Neural progenitor cell (in vitro differentiated cells): ENCODE results near the gene AGRP. TPM values are rescaled to one million over a fixed set of nuclear protein-coding genes. Genes with fewer than 3 reads are reported as not detected.

Source experiments
- DNase-seq: peaks from one replicate; pipeline ENCODE4 v3.0.0-alpha.2; 2016; ENCODE audit warnings: low spot score
- H2AFZ ChIP-seq: fragments of 200-600 bp; sonication (generic); replicated peaks from 2 replicates; pipeline ENCODE4 v1.6.1; 2016; ENCODE audit warnings: antibody characterized with exemption
- H3F3A ChIP-seq: fragments of 200-600 bp; sonication (generic); 2 replicates; pipeline ENCODE4 v1.6.1; 2016; ENCODE audit warnings: antibody characterized with exemption, low read depth
- H3K27ac ChIP-seq: fragments of 200-600 bp; sonication (generic); 2 replicates; pipeline ENCODE4 v1.5.1; 2016; ENCODE audit warnings: mild to moderate bottlenecking
- H3K27me3 ChIP-seq: fragments of 200-600 bp; sonication (generic); 2 replicates; pipeline ENCODE4 v1.6.1; 2016; ENCODE audit warnings: mild to moderate bottlenecking, moderate library complexity
- H3K36me3 ChIP-seq: fragments of 200-600 bp; sonication (generic); 2 replicates; pipeline ENCODE4 v1.5.1; 2016
- H3K4me1 ChIP-seq: fragments of 200-600 bp; sonication (generic); 2 replicates; pipeline ENCODE4 v1.6.1; 2016; ENCODE audit warnings: mixed run types
- H3K4me2 ChIP-seq: fragments of 200-600 bp; sonication (generic); 2 replicates; pipeline ENCODE4 v1.6.1; 2016
- H3K4me3 ChIP-seq: fragments of 200-600 bp; sonication (generic); 2 replicates; pipeline ENCODE4 v1.5.1; 2016
- H3K79me2 ChIP-seq: fragments of 200-600 bp; sonication (generic); 2 replicates; pipeline ENCODE4 v1.6.1; 2016; ENCODE audit warnings: low read depth
- H3K9ac ChIP-seq: fragments of 200-600 bp; sonication (generic); 2 replicates; pipeline ENCODE4 v1.6.1; 2016
- H3K9me3 ChIP-seq: fragments of 200-600 bp; sonication (generic); 2 replicates; pipeline ENCODE4 v1.5.1; 2016; ENCODE audit warnings: low read depth
- H4K20me1 ChIP-seq: fragments of 200-600 bp; sonication (generic); 2 replicates; pipeline ENCODE4 v1.6.1; 2016; ENCODE audit warnings: low read depth
- H3K27ac Mint-ChIP-seq: 3 replicates; pipeline ENCODE4 v1.8.0; 2021; ENCODE audit warnings: mixed read lengths
- H3K27me3 Mint-ChIP-seq: 2 replicates; pipeline ENCODE4 v1.8.0; 2022; ENCODE audit warnings: low read depth, mild to moderate bottlenecking, inconsistent platforms, moderate library complexity, mixed read lengths; ENCODE audit not compliant: insufficient read depth
- H3K36me3 Mint-ChIP-seq: 3 replicates; pipeline ENCODE4 v1.8.0; 2021; ENCODE audit warnings: mixed read lengths
- H3K4me1 Mint-ChIP-seq: 3 replicates; pipeline ENCODE4 v1.8.0; 2021; ENCODE audit warnings: mixed read lengths
- H3K4me3 Mint-ChIP-seq: 3 replicates; pipeline ENCODE4 v1.8.0; 2021; ENCODE audit warnings: mild to moderate bottlenecking, moderate library complexity, mixed read lengths
- H3K9me3 Mint-ChIP-seq: 3 replicates; pipeline ENCODE4 v1.8.0; 2020; ENCODE audit warnings: mixed read lengths
- EZH2 ChIP-seq: fragments of 200-600 bp; sonication (generic); IDR thresholded peaks from 2 replicates; pipeline ENCODE4 v1.6.1; 2017; ENCODE audit warnings: antibody characterized with exemption, mild to moderate bottlenecking, moderate library complexity
- EZH2phosphoT487 ChIP-seq: fragments of 200-600 bp; sonication (generic); IDR thresholded peaks from 2 replicates; pipeline ENCODE4 v1.6.1; 2017; ENCODE audit warnings: antibody characterized with exemption
- total RNA-seq: library from RNA; depleted of rRNA; stranded (reverse); fragments of >200 nt; gene quantifications from 2 replicates; pipeline ENCODE4 v1.2.3, GENCODE V29; 2015; ENCODE audit warnings: low replicate concordance
- TF ChIP-seq, protein P1 (sequence below): fragments of 200-600 bp; sonication (generic); IDR thresholded peaks from 2 replicates; pipeline ENCODE4 v1.5.1; 2017; ENCODE audit warnings: antibody characterized with exemption, mild to moderate bottlenecking

AGRP gene
- total RNA-seq, 1 donor from 2014 or later, result not detected

DNA sequence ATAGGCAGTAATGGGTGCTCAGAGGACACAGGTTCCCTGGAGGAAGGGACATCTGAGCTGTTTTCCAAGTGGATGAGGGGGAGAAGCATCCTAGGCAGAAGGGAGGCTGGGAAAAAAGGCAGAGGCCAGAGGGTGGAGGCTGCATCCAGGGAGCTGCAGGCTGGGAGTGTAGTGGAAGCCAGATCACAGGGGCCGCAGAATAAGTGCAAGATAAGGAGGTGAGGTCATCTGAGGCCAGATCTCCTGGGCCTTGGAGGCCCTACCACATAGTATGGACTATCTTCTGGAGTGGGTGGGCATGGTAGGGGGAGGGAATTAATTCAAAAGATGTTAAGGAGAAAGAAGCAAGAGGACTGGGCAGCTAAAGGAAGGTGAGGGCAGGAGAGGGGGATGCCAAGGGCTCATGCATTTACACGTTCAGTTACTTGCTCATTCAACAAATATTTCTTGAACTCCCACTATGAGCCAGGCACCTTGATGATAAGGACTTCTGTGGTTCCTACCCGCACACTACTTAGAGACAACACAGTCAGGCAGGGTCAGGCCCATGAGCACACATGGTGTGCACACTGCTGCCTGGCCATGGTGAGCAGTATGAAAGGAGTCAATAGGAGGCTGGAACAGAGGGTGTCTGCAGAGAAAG, 42.9 kb upstream of the AGRP start:
- Mint-ChIP-seq H3K36me3 (no peaks in the 10 kb centered on the region), H3K4me3 (no peak overlapping the region), H3K9me3 (no peaks in the 10 kb centered on the region), H3K27me3 (peaks cover 17% of the 10 kb centered on the region), H3K4me1 (peaks cover 16% of the 10 kb centered on the region), H3K27ac (peak overlapping the region; percentile 24)
- Histone ChIP-seq H3K79me2 (no peaks in the 10 kb centered on the region), H3K27me3 (peaks cover 90% of the 10 kb centered on the region), H3K9ac (no peak overlapping the region), H3K4me2 (no peak overlapping the region), H3K4me1 (peaks cover 15% of the 10 kb centered on the region), H3K27ac (no peak overlapping the region), H4K20me1 (peaks cover 15% of the 10 kb centered on the region), H2AFZ (no peak overlapping the region), H3K9me3 (no peaks in the 10 kb centered on the region), H3K36me3 (no peaks in the 10 kb centered on the region), H3F3A (peaks cover 37% of the 10 kb centered on the region), H3K4me3 (no peak overlapping the region)
- DNase-seq, result no peak
- TF ChIP-seq EZH2phosphoT487 (no peak), EZH2 (no peak)
- TF ChIP-seq, protein P1, sequence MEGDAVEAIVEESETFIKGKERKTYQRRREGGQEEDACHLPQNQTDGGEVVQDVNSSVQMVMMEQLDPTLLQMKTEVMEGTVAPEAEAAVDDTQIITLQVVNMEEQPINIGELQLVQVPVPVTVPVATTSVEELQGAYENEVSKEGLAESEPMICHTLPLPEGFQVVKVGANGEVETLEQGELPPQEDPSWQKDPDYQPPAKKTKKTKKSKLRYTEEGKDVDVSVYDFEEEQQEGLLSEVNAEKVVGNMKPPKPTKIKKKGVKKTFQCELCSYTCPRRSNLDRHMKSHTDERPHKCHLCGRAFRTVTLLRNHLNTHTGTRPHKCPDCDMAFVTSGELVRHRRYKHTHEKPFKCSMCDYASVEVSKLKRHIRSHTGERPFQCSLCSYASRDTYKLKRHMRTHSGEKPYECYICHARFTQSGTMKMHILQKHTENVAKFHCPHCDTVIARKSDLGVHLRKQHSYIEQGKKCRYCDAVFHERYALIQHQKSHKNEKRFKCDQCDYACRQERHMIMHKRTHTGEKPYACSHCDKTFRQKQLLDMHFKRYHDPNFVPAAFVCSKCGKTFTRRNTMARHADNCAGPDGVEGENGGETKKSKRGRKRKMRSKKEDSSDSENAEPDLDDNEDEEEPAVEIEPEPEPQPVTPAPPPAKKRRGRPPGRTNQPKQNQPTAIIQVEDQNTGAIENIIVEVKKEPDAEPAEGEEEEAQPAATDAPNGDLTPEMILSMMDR, result no peak

- Histone ChIP-seq H3K79me2 (no peaks in the 10 kb centered on the region), H3K4me2 (no peak overlapping the region), H3F3A (peaks cover 37% of the 10 kb centered on the region), H3K36me3 (no peaks in the 10 kb centered on the region), H3K4me3 (no peak overlapping the region), H2AFZ (no peak overlapping the region), H4K20me1 (peaks cover 5% of the 10 kb centered on the region), H3K27ac (no peak overlapping the region), H3K27me3 (peaks cover 80% of the 10 kb centered on the region), H3K4me1 (peaks cover 15% of the 10 kb centered on the region), H3K9ac (no peak overlapping the region), H3K9me3 (no peaks in the 10 kb centered on the region)
- H3K9me3 Mint-ChIP-seq, result no peaks in the 10 kb centered on the region
- no peaks in the 10 kb centered on the region for H3K36me3 Mint-ChIP-seq
- no peak overlapping the region for H3K27ac Mint-ChIP-seq
- TF ChIP-seq, protein P1, result no peak
- TF ChIP-seq EZH2phosphoT487 (no peak), EZH2 (no peak)
- DNase-seq, result no peak
- peaks cover 12% of the 10 kb centered on the region for H3K27me3 Mint-ChIP-seq
- peaks cover 13% of the 10 kb centered on the region for H3K4me1 Mint-ChIP-seq
- H3K4me3 Mint-ChIP-seq, result peak overlapping the region; percentile 4
Observed at GRCh38 chr16:67525176-67525860, 42.0 kb upstream of the AGRP start.

GRCh38 chr16:67521095-67521804, 37.9 kb upstream of the AGRP start:
- Histone ChIP-seq H3K36me3 (no peaks in the 10 kb centered on the region), H3F3A (peaks cover 8% of the 10 kb centered on the region), H3K4me3 (peak overlapping the region; percentile 42), H3K27ac (no peak overlapping the region), H2AFZ (peak overlapping the region; percentile 38), H3K27me3 (peaks cover 64% of the 10 kb centered on the region), H3K9me3 (no peaks in the 10 kb centered on the region), H3K4me2 (peak overlapping the region; percentile 77), H3K79me2 (no peaks in the 10 kb centered on the region), H3K4me1 (no peaks in the 10 kb centered on the region), H4K20me1 (no peaks in the 10 kb centered on the region), H3K9ac (no peak overlapping the region)
- Mint-ChIP-seq H3K27me3 (peaks cover 11% of the 10 kb centered on the region), H3K27ac (peak overlapping the region; percentile 88), H3K36me3 (no peaks in the 10 kb centered on the region), H3K4me1 (peaks cover 10% of the 10 kb centered on the region), H3K4me3 (peak overlapping the region; percentile 89), H3K9me3 (no peaks in the 10 kb centered on the region)
- DNase-seq, result peak; percentile 98
- TF ChIP-seq, protein P1, result peak; percentile 69
- no peak for TF ChIP-seq EZH2
